MM.1S (cell line): ENCODE results near the gene ZBTB38.

Experiments used
- DNase-seq: peaks from one replicate; pipeline ENCODE4 v3.0.0-alpha.2; 2015
- H2AFZ ChIP-seq: fragments of 300-600 bp; sonication (generic); 2 replicates; pipeline ENCODE4 v1.6.0; 2016; ENCODE audit warnings: antibody characterized with exemption, low read length
- H3F3A ChIP-seq: fragments of 300-600 bp; sonication (generic); 2 replicates; pipeline ENCODE4 v1.6.1; 2016; ENCODE audit warnings: mild to moderate bottlenecking, antibody characterized with exemption, low read length, moderate library complexity, mixed read lengths; ENCODE audit not compliant: insufficient read depth
- H3K27ac ChIP-seq: fragments of 300-600 bp; sonication (generic); 2 replicates; pipeline ENCODE4 v1.5.1; 2016; ENCODE audit warnings: mild to moderate bottlenecking, low read length
- H3K27me3 ChIP-seq: fragments of 300-600 bp; sonication (generic); replicated peaks from 2 replicates; pipeline ENCODE4 v1.6.0; 2016; ENCODE audit warnings: low read length; ENCODE audit not compliant: insufficient read depth
- H3K36me3 ChIP-seq: fragments of 300-600 bp; sonication (generic); replicated peaks from 2 replicates; pipeline ENCODE4 v1.6.1; 2016; ENCODE audit warnings: mild to moderate bottlenecking, low read length, mixed read lengths; ENCODE audit not compliant: insufficient read depth
- H3K4me1 ChIP-seq: fragments of 300-600 bp; sonication (generic); 2 replicates; pipeline ENCODE4 v1.6.1; 2016; ENCODE audit warnings: low read length, mixed read lengths
- H3K4me2 ChIP-seq: fragments of 300-600 bp; sonication (generic); 2 replicates; pipeline ENCODE4 v1.6.0; 2016; ENCODE audit warnings: low read depth, low read length
- H3K4me3 ChIP-seq: fragments of 300-600 bp; sonication (generic); 2 replicates; pipeline ENCODE4 v1.5.1; 2016; ENCODE audit warnings: low read length, mixed read lengths
- H3K79me2 ChIP-seq: fragments of 300-600 bp; sonication (generic); 2 replicates; pipeline ENCODE4 v1.6.1; 2016; ENCODE audit warnings: mixed run types, low read length, mixed read lengths
- H3K9ac ChIP-seq: fragments of 300-600 bp; sonication (generic); 2 replicates; pipeline ENCODE4 v1.6.1; 2016; ENCODE audit warnings: low read length, mixed read lengths
- H3K9me2 ChIP-seq: fragments of 300-600 bp; sonication (generic); replicated peaks from 2 replicates; pipeline ENCODE4 v1.6.1; 2016; ENCODE audit warnings: mild to moderate bottlenecking, low read length, mixed read lengths; ENCODE audit not compliant: insufficient read depth
- H3K9me3 ChIP-seq: fragments of 300-600 bp; sonication (generic); replicated peaks from 2 replicates; pipeline ENCODE4 v1.6.1; 2016; ENCODE audit warnings: mild to moderate bottlenecking, low read length, mixed read lengths; ENCODE audit not compliant: insufficient read depth
- H4K20me1 ChIP-seq: fragments of 300-600 bp; sonication (generic); 2 replicates; pipeline ENCODE4 v1.6.1; 2016; ENCODE audit warnings: mild to moderate bottlenecking, low read length, moderate library complexity, mixed read lengths; ENCODE audit not compliant: insufficient read depth
- EZH2 ChIP-seq: fragments of 300-600 bp; sonication (generic); optimal IDR thresholded peaks from 2 replicates; pipeline ENCODE3; 2017; ENCODE audit warnings: low read depth, mild to moderate bottlenecking, antibody characterized with exemption, low read length, mixed read lengths
- EZH2phosphoT487 ChIP-seq: fragments of 300-600 bp; sonication (generic); IDR thresholded peaks from 2 replicates; pipeline ENCODE4 v1.6.1; 2018; ENCODE audit warnings: antibody characterized with exemption, low read length
- TF ChIP-seq, protein P1 (sequence below): fragments of 300-600 bp; sonication (generic); IDR thresholded peaks from 2 replicates; pipeline ENCODE4 v1.5.1; 2016; ENCODE audit warnings: antibody characterized with exemption, low read length, mixed read lengths

ZBTB38 gene

DNA sequence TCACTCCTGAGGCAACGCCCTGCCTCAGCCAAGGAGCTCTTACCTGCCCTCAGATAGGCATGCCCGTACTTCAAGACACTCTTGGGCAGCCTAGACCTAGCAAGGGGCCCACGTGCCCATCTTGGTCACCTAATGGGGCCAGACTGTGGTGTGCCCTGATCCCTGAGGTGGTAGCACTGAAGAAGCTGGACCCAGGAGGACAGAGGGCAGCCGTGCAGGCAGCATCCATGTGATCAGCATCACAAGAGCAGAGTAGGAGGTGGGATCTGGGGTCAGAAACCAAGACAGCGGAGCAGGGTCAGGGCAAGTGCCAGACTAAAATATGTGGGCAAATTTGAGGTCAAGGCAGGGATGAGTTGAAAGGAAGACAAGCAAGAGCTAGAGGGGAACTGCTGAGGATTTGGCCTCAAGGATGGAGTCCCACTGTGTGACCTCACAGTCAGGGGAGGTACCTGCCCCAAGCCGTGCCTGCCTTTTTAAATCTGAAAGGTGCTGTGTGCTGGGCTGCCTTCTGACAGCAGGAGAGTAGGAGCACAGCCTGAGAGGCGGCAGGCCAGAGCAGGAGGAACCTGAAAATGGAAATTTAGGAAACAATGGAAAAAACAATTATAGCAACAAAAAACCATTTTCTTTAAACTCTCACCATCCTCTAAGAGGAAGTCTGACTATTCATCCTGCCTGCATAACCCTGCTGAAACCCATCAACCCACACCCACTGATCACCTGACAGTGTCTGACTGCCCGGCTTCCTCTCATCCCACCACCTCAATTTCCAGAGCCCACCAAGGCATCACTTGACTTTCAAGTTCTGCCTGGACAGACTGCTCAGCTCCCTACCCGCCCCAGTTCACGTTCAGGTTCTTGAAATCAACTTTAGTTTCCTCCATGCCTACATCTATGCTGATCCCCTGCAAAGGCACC lies 7.3 kb downstream of the ZBTB38 start:
- TF ChIP-seq EZH2, result no peak
- no peak for TF ChIP-seq EZH2phosphoT487
- TF ChIP-seq, protein P1, sequence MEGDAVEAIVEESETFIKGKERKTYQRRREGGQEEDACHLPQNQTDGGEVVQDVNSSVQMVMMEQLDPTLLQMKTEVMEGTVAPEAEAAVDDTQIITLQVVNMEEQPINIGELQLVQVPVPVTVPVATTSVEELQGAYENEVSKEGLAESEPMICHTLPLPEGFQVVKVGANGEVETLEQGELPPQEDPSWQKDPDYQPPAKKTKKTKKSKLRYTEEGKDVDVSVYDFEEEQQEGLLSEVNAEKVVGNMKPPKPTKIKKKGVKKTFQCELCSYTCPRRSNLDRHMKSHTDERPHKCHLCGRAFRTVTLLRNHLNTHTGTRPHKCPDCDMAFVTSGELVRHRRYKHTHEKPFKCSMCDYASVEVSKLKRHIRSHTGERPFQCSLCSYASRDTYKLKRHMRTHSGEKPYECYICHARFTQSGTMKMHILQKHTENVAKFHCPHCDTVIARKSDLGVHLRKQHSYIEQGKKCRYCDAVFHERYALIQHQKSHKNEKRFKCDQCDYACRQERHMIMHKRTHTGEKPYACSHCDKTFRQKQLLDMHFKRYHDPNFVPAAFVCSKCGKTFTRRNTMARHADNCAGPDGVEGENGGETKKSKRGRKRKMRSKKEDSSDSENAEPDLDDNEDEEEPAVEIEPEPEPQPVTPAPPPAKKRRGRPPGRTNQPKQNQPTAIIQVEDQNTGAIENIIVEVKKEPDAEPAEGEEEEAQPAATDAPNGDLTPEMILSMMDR, result no peak
- Histone ChIP-seq H3K27ac (peak overlapping the region; percentile 94; the same call in 1 of the 2 replicates), H2AFZ (no peak overlapping the region), H3K9me3 (no peaks in the 10 kb centered on the region), H3K4me2 (no peak overlapping the region), H3K9ac (no peak overlapping the region), H3K9me2 (no peaks in the 10 kb centered on the region), H3F3A (peaks cover 66% of the 10 kb centered on the region), H3K4me1 (peaks cover 89% of the 10 kb centered on the region), H3K27me3 (no peaks in the 10 kb centered on the region), H4K20me1 (no peaks in the 10 kb centered on the region), H3K36me3 (no peaks in the 10 kb centered on the region), H3K4me3 (no peak overlapping the region), H3K79me2 (peaks cover 67% of the 10 kb centered on the region)
- DNase-seq, result peak; percentile 6

DNA sequence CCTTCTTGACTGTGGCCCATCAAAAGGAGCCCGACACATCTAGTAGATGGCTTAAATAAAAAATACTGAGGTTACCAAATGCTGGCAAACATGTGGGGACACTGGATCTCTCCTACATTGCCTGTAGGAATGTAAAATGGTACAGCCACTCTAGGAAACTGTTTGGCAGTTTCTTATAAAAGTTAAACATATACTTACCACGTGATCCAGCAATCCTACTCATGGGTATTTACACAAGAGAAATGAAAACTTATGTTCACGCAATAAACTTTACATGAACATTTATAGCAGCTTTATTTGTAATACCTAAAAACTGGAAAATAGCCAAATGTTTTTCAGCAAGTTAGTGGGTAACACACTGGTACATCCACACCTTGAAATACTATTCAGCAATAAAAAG lies 9.1 kb downstream of the ZBTB38 start:
- Histone ChIP-seq H3K79me2 (peaks cover 66% of the 10 kb centered on the region), H3K4me2 (no peak overlapping the region), H4K20me1 (no peaks in the 10 kb centered on the region), H3K27me3 (no peaks in the 10 kb centered on the region), H3K4me3 (no peak overlapping the region), H2AFZ (no peak overlapping the region), H3K27ac (peak overlapping the region; percentile 100; the same call in 1 of the 2 replicates), H3K9ac (no peak overlapping the region), H3K9me3 (no peaks in the 10 kb centered on the region), H3K4me1 (peaks cover 96% of the 10 kb centered on the region), H3K9me2 (no peaks in the 10 kb centered on the region), H3K36me3 (no peaks in the 10 kb centered on the region), H3F3A (peaks cover 70% of the 10 kb centered on the region)
- TF ChIP-seq EZH2, result no peak
- no peak for DNase-seq

- peak overlapping the region; percentile 100 for H3K27ac ChIP-seq
- no peak overlapping the region for H3K4me3 ChIP-seq
- H4K20me1 ChIP-seq, result no peaks in the 10 kb centered on the region
- peak overlapping the region; percentile 100 for H3K9ac ChIP-seq
- TF ChIP-seq EZH2phosphoT487 (no peak), EZH2 (no peak)
- H3K9me3 ChIP-seq, result no peaks in the 10 kb centered on the region
- H3K4me1 ChIP-seq, result peaks cover 96% of the 10 kb centered on the region
- no peak overlapping the region for H2AFZ ChIP-seq
- H3K36me3 ChIP-seq, result no peaks in the 10 kb centered on the region
- DNase-seq, result no peak
- peaks cover 72% of the 10 kb centered on the region for H3K79me2 ChIP-seq
- peak overlapping the region; percentile 23 for H3K4me2 ChIP-seq
- no peaks in the 10 kb centered on the region for H3K27me3 ChIP-seq
- no peaks in the 10 kb centered on the region for H3K9me2 ChIP-seq
- peaks cover 70% of the 10 kb centered on the region for H3F3A ChIP-seq
Observed at GRCh38 chr3:141378556-141378955, 10.3 kb downstream of the ZBTB38 start.

DNA sequence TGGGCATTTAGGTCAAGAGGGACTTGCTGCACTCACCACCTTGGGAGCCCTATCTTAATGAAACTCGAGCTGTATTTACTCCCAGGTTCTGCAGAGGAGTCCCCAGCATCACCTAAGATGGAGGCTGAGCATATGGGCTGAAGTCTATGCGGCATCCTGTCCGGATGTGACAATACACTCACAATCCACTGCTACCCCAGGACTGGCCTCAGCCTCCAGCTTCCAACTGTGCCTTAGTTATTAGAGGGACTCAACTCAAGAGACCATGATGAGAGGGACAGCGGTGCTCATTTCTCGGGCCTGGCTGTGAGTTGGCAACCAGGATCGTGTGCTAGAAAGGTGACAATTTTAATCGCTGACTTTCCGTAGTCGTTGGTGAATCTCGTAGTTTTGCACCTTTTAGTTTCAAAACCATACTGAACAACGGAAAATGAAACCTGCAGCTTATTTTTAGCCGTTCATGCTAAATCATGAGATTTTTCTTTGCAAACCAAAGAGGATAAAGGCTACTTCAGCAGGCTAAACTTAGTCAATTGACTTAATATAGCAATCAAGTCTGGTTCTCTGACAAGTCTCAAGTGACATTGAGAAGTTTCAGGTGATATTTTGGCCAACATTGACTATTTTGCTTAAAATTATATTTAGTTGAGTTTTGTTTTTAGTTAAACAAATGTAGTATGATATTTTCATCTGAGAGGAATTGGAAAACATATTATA lies 11.1 kb downstream of the ZBTB38 start:
- H3K9me2 ChIP-seq, result no peaks in the 10 kb centered on the region
- TF ChIP-seq EZH2phosphoT487 (no peak), EZH2 (no peak)
- TF ChIP-seq, protein P1, result no peak
- peaks cover 77% of the 10 kb centered on the region for H3K79me2 ChIP-seq
- DNase-seq, result peak; percentile 99
- no peaks in the 10 kb centered on the region for H3K9me3 ChIP-seq
- no peaks in the 10 kb centered on the region for H4K20me1 ChIP-seq
- no peak overlapping the region for H3K4me3 ChIP-seq
- no peaks in the 10 kb centered on the region for H3K36me3 ChIP-seq
- no peaks in the 10 kb centered on the region for H3K27me3 ChIP-seq
- peak overlapping the region; percentile 69 for H3K4me2 ChIP-seq
- H3K4me1 ChIP-seq, result peaks cover 96% of the 10 kb centered on the region
- peaks cover 70% of the 10 kb centered on the region for H3F3A ChIP-seq
- peak overlapping the region; percentile 100 for H3K27ac ChIP-seq
- H2AFZ ChIP-seq, result no peak overlapping the region
- peak overlapping the region; percentile 100 for H3K9ac ChIP-seq
